Measurements from ENCODE around the gene TRAPPC3L. TPM values are rescaled to one million over a fixed set of nuclear protein-coding genes. Genes with fewer than 3 reads are reported as not detected.

TRAPPC3L gene
- total and polyA plus RNA-seq, 9 of the 15 experiments (the other 6 are each of a cell fraction or from before 2014, with no cell fraction given), result not detected

GRCh38 chr6:116467514-116467913 is 78.0 kb downstream of the TRAPPC3L start:
- Histone ChIP-seq H3K27ac (ENCODE audit: extremely low read depth, low read depth, low read length) (no peak overlapping the region), H3K79me2 (ENCODE audit: control insufficient read depth, insufficient read depth, low read length) (no peaks in the 10 kb centered on the region), H3K9me1 (ENCODE audit: control insufficient read depth, insufficient read depth, low read length) (no peaks in the 10 kb centered on the region), H3K4me1 (replicated peaks in 1 of 2; ENCODE audit: control insufficient read depth in 2 of 2, insufficient read depth in 2 of 2, low read length in 2 of 2) (peaks cover 2 to 13% of the 10 kb centered on the region in 2 experiments; a peak in 3 of 5 replicates), H3K9ac (ENCODE audit: insufficient read depth in 1 of 2, low read depth in 2 of 2, low read length in 2 of 2) (no peak overlapping the region), H3K36me3 (ENCODE audit: control insufficient read depth, insufficient read depth, low read length) (no peaks in the 10 kb centered on the region), H4K20me1 (replicated peaks; ENCODE audit: control insufficient read depth, insufficient read depth, low read length) (no peaks in the 10 kb centered on the region), H3K9me3 (replicated peaks; ENCODE audit: control insufficient read depth, insufficient read depth, low read depth, low read length) (no peaks in the 10 kb centered on the region; the same call in 1 of the 2 replicates), H3K4me2 (ENCODE audit: insufficient read depth, low read length) (no peak overlapping the region), H2AFZ (ENCODE audit: low read depth, low read length) (no peak overlapping the region), H3K4me3 (no peak overlapping the region), H3K27me3 (ENCODE audit: control insufficient read depth in 2 of 2, insufficient read depth in 2 of 2, low read length in 2 of 2) (no peaks in the 10 kb centered on the region)
- FAIRE-seq (no peak), DNase-seq (ENCODE audit: extremely low read depth in 1 of 4, low spot score in 3 of 4) (no peak), ATAC-seq (peak; percentile 21)
- ChIA-PET POLR2A (no interaction called here), CTCF (ENCODE audit: low intra/inter-chr PET ratio) (no interaction called here)
- BruUV-seq (replicated peaks), result no TSS peak
- in situ Hi-C loops (cut with MboI), result no loop called here
- no peak for TF ChIP-seq ATF3 (IDR thresholded peaks at IDR 0.05)
- no peak for TF ChIP-seq ATF3 (CRISPR knock-in tag; conservative IDR thresholded peaks at IDR 0.05)
- no peak for TF ChIP-seq ZNF518B (CRISPR knock-in tag; IDR thresholded peaks at IDR 0.05)
- no peak for TF ChIP-seq CC2D1A (IDR thresholded peaks at IDR 0.05)
- TF ChIP-seq ZNF384 (IDR thresholded peaks at IDR 0.05; ENCODE audit: low read depth, low read length), result peak; percentile 44; the same call in 1 of the 2 replicates
- intact Hi-C loops (cut with micrococcal nuclease), result no loop called here
